ENCODE results near the gene EFNA3.

- TF ChIP-seq CTCF (conservative IDR thresholded peaks at IDR 0.05 in 1 of 2, IDR thresholded peaks at IDR 0.05 in 1 of 2; ENCODE audit: low read depth in 1 of 2, low read length in 2 of 2) = no peak
- TF ChIP-seq EZH2 (IDR thresholded peaks at IDR 0.05; ENCODE audit: low read length, missing control alignments) = no peak
These were observed 14.4 kb upstream of the EFNA3 start for GRCh38 chr1:155064111-155064831.
